GM12878 (cell line): ENCODE measurements around the gene VPS52. TPM values are rescaled to one million over a fixed set of nuclear protein-coding genes. Genes with fewer than 3 reads are reported as not detected.

Source experiments
- BRCA1 ChIP-seq: IDR thresholded peaks from 2 replicates; pipeline ENCODE4 v1.6.1; 2011; ENCODE audit warnings: low read depth, low read length, improper control_type of control experiment
- EED ChIP-seq: sonication (generic); IDR thresholded peaks from 2 replicates; pipeline ENCODE4 v1.6.1; 2016; ENCODE audit warnings: antibody characterized with exemption, low read depth
- ETV6 ChIP-seq, 2 experiments: fragments of 450-650 bp in 1 of 2; IDR thresholded peaks in 1 of 2; conservative IDR thresholded peaks in 1 of 2; 2 replicates each; pipeline ENCODE4 v1.6.1; 2014; ENCODE audit warnings: antibody characterized with exemption in 1 of 2, borderline replicate concordance in 1 of 2, low read depth in 1 of 2, mild to moderate bottlenecking in 1 of 2, moderate library complexity in 1 of 2
- GATAD2B ChIP-seq: fragments of 450-650 bp; conservative IDR thresholded peaks from 2 replicates; pipeline ENCODE4 v1.6.1; 2017; ENCODE audit warnings: low read depth, mild to moderate bottlenecking, moderate library complexity
- MYC ChIP-seq: IDR thresholded peaks from 2 replicates; pipeline ENCODE4 v1.6.1; 2011; ENCODE audit warnings: mild to moderate bottlenecking, low read length, moderate library complexity, inconsistent platforms; ENCODE audit not compliant: insufficient read depth, insufficient replicate concordance, insufficient read length, severe bottlenecking
- RCOR1 ChIP-seq: conservative IDR thresholded peaks from 2 replicates; pipeline ENCODE4 v1.6.1; 2012; ENCODE audit warnings: low read depth, low read length, improper control_type of control experiment
- RELA ChIP-seq: fragments of 450-650 bp; IDR thresholded peaks from 2 replicates; pipeline ENCODE4 v1.8.0; 2014; ENCODE audit warnings: borderline replicate concordance; ENCODE audit not compliant: partially characterized antibody
- SMAD1 ChIP-seq: fragments of 450-650 bp; IDR thresholded peaks from 2 replicates; pipeline ENCODE4 v1.6.1; 2018; ENCODE audit warnings: mild to moderate bottlenecking, low read depth; ENCODE audit not compliant: partially characterized antibody
- SPI1 ChIP-seq: IDR thresholded peaks from 2 replicates; pipeline ENCODE4 v1.6.1; 2011; ENCODE audit warnings: low read depth, mild to moderate bottlenecking, low read length, moderate library complexity, borderline replicate concordance; ENCODE audit not compliant: insufficient read depth
- SREBF1 ChIP-seq: IDR thresholded peaks from 2 replicates; pipeline ENCODE4 v1.6.1; 2012; ENCODE audit warnings: mild to moderate bottlenecking, low read length
- SUZ12 ChIP-seq: fragments of 200-600 bp; sonication (generic); IDR thresholded peaks from one replicate; pipeline ENCODE4 v1.6.1; 2018; ENCODE audit warnings: antibody characterized with exemption, mild to moderate bottlenecking; ENCODE audit not compliant: unreplicated experiment
- TBL1XR1 ChIP-seq: IDR thresholded peaks from 2 replicates; pipeline ENCODE4 v1.6.1; 2012; ENCODE audit warnings: low read depth, low read length, improper control_type of control experiment
- ZNF622 ChIP-seq: fragments of 450-650 bp; IDR thresholded peaks from 2 replicates; pipeline ENCODE4 v1.6.1; 2017; ENCODE audit warnings: mild to moderate bottlenecking, inconsistent platforms
- polyA plus RNA-seq, 11 experiments: library from polyadenylated mRNA; depleted of rRNA in 4 of 11; unstranded in 6 of 11; stranded (reverse) in 5 of 11; fragments of >200 nt; fragmentation: Nextera tagmentation in 4 of 11; fragmentation: Illumina TruSeq in 1 of 11; extraction: Ambion mirVana in 4 of 11; extraction: Trizol in 1 of 11; gene quantifications; 1 replicate in 1 of 11; 2 replicates in 10 of 11; pipeline versions ENCODE4 v1.2.1 to v1.2.3, GENCODE V29; 2011 to 2016; ENCODE audit warnings: inconsistent platforms in 2 of 11, missing spikeins in 2 of 11, low read depth in 1 of 11
- total RNA-seq, 4 experiments: library from RNA; depleted of rRNA in 3 of 4; stranded (reverse); fragments of >200 nt in 3 of 4; fragmentation: Illumina TruSeq in 1 of 4; extraction: Trizol in 1 of 4; gene quantifications; 2 replicates each; pipeline versions ENCODE4 v1.2.1 to v1.2.3, GENCODE V29; 2013 to 2021
- TF ChIP-seq, protein P1 (sequence below): fragments of 450-650 bp; IDR thresholded peaks from 2 replicates; pipeline ENCODE4 v1.6.1; 2016; ENCODE audit warnings: mild to moderate bottlenecking, moderate library complexity, borderline replicate concordance
- TF ChIP-seq, protein P2 (sequence below): fragments of 450-650 bp; IDR thresholded peaks from 2 replicates; pipeline ENCODE4 v1.6.1; 2017; ENCODE audit warnings: mild to moderate bottlenecking
- TF ChIP-seq, protein P3 (sequence below): IDR thresholded peaks from 2 replicates; pipeline ENCODE4 v1.6.1; 2011; ENCODE audit warnings: low read depth, low read length, improper control_type of control experiment, borderline replicate concordance
- TF ChIP-seq, protein P4 (sequence below): fragments of 450-650 bp; IDR thresholded peaks from 2 replicates; pipeline ENCODE4 v1.6.1; 2017; ENCODE audit warnings: low read depth, mild to moderate bottlenecking, moderate library complexity
- TF ChIP-seq, protein P5 (sequence below): IDR thresholded peaks from 2 replicates; pipeline ENCODE4 v1.6.1; 2011; ENCODE audit warnings: mild to moderate bottlenecking, low read depth, low read length, moderate library complexity; ENCODE audit not compliant: insufficient replicate concordance

Gene VPS52
- total and polyA plus RNA-seq, 10 of the 15 experiments (the other 5 are each of a cell fraction or from before 2014, with no cell fraction given): 11.3 to 52.7 (median 36.7) TPM

DNA sequence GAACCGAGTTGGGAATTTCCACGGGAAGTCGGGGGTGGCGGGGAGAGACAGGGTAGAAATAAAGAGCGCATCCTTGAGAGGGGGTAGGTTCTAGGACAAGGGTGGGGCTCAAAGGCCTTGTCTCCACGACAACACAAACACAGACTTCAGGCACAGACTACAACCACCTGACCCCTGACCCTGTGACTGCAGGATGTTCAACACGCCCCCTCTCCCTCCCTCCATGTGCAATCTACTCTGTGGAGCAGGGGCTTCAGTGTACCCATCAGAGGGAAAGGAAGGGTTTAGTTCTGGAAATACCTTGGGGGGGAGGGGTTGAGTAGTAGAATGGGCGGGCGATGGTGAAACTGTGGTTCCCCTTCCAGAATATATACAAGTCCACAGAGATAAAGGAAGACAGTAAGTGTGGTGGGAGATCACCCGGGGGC, 42.9 kb upstream of the VPS52 start (continued):
- TF ChIP-seq, protein P1, sequence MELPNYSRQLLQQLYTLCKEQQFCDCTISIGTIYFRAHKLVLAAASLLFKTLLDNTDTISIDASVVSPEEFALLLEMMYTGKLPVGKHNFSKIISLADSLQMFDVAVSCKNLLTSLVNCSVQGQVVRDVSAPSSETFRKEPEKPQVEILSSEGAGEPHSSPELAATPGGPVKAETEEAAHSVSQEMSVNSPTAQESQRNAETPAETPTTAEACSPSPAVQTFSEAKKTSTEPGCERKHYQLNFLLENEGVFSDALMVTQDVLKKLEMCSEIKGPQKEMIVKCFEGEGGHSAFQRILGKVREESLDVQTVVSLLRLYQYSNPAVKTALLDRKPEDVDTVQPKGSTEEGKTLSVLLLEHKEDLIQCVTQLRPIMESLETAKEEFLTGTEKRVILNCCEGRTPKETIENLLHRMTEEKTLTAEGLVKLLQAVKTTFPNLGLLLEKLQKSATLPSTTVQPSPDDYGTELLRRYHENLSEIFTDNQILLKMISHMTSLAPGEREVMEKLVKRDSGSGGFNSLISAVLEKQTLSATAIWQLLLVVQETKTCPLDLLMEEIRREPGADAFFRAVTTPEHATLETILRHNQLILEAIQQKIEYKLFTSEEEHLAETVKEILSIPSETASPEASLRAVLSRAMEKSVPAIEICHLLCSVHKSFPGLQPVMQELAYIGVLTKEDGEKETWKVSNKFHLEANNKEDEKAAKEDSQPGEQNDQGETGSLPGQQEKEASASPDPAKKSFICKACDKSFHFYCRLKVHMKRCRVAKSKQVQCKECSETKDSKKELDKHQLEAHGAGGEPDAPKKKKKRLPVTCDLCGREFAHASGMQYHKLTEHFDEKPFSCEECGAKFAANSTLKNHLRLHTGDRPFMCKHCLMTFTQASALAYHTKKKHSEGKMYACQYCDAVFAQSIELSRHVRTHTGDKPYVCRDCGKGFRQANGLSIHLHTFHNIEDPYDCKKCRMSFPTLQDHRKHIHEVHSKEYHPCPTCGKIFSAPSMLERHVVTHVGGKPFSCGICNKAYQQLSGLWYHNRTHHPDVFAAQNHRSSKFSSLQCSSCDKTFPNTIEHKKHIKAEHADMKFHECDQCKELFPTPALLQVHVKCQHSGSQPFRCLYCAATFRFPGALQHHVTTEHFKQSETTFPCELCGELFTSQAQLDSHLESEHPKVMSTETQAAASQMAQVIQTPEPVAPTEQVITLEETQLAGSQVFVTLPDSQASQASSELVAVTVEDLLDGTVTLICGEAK: no peak
- 0 out of 2 replicates have a peak, but pooled peaks have one; percentile 28 for TF ChIP-seq GATAD2B
- TF ChIP-seq, protein P2, sequence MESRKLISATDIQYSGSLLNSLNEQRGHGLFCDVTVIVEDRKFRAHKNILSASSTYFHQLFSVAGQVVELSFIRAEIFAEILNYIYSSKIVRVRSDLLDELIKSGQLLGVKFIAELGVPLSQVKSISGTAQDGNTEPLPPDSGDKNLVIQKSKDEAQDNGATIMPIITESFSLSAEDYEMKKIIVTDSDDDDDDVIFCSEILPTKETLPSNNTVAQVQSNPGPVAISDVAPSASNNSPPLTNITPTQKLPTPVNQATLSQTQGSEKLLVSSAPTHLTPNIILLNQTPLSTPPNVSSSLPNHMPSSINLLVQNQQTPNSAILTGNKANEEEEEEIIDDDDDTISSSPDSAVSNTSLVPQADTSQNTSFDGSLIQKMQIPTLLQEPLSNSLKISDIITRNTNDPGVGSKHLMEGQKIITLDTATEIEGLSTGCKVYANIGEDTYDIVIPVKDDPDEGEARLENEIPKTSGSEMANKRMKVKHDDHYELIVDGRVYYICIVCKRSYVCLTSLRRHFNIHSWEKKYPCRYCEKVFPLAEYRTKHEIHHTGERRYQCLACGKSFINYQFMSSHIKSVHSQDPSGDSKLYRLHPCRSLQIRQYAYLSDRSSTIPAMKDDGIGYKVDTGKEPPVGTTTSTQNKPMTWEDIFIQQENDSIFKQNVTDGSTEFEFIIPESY: no peak
- TF ChIP-seq SREBF1: no peak
- no peak for TF ChIP-seq SMAD1
- TF ChIP-seq, protein P3, sequence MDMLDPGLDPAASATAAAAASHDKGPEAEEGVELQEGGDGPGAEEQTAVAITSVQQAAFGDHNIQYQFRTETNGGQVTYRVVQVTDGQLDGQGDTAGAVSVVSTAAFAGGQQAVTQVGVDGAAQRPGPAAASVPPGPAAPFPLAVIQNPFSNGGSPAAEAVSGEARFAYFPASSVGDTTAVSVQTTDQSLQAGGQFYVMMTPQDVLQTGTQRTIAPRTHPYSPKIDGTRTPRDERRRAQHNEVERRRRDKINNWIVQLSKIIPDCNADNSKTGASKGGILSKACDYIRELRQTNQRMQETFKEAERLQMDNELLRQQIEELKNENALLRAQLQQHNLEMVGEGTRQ: peak; percentile 28; the same call in 1 of the 2 replicates
- no peak for TF ChIP-seq SUZ12
- TF ChIP-seq EED: peak; percentile 18; the same call in 1 of the 2 replicates
- TF ChIP-seq RCOR1: no peak
- no peak for TF ChIP-seq TBL1XR1
- TF ChIP-seq RELA: peak; percentile 57
- TF ChIP-seq ETV6 (conservative IDR thresholded peaks at IDR 0.05 in 1 of 2, IDR thresholded peaks at IDR 0.05 in 1 of 2; ENCODE audit: borderline replicate concordance in 1 of 2, low read depth in 1 of 2): no peak
- TF ChIP-seq, protein P4, sequence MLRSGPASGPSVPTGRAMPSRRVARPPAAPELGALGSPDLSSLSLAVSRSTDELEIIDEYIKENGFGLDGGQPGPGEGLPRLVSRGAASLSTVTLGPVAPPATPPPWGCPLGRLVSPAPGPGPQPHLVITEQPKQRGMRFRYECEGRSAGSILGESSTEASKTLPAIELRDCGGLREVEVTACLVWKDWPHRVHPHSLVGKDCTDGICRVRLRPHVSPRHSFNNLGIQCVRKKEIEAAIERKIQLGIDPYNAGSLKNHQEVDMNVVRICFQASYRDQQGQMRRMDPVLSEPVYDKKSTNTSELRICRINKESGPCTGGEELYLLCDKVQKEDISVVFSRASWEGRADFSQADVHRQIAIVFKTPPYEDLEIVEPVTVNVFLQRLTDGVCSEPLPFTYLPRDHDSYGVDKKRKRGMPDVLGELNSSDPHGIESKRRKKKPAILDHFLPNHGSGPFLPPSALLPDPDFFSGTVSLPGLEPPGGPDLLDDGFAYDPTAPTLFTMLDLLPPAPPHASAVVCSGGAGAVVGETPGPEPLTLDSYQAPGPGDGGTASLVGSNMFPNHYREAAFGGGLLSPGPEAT: no peak; the same call in 1 of the 2 replicates
- no peak for TF ChIP-seq BRCA1
- TF ChIP-seq SPI1: no peak
- no peak for TF ChIP-seq ZNF622
- TF ChIP-seq, protein P5, sequence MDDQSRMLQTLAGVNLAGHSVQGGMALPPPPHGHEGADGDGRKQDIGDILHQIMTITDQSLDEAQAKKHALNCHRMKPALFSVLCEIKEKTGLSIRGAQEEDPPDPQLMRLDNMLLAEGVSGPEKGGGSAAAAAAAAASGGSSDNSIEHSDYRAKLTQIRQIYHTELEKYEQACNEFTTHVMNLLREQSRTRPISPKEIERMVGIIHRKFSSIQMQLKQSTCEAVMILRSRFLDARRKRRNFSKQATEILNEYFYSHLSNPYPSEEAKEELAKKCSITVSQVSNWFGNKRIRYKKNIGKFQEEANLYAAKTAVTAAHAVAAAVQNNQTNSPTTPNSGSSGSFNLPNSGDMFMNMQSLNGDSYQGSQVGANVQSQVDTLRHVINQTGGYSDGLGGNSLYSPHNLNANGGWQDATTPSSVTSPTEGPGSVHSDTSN: no peak
- no peak for TF ChIP-seq MYC
